Limb (tissue), 2 donors: ENCODE results near the gene CSMD2.

Source experiments
- DNase-seq, 2 donors: peaks; one replicate each; pipeline ENCODE4 v3.0.0-alpha.2; 2016; ENCODE audit errors: extremely low spot score in 2 of 2

CSMD2 gene

GRCh38 chr1:33763406-33763805 is 401.6 kb downstream of the CSMD2 start:
- DNase-seq = no peak

DNA sequence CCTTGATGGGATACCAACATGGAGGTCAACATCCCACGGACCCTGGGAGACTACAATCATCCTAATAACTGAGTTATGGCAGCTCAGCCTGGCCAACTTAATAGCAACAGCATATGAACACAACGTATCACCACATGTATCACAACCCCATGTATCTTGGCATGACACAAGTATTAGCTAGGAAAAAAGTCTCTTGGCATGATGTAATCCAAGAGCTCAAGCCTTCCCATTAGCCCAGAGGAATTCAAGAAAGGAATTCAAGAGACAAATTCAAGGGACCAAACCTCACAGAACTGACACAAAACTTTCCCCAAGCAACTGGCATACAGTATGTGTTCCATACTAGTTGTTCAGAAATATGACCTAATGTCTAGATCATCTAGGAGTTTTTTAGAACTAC is 402.1 kb downstream of the CSMD2 start:
- peak in 1 of 2 donors; percentile 4 for DNase-seq

GRCh38 chr1:33762109-33762830 is 402.8 kb downstream of the CSMD2 start:
- DNase-seq = peak; percentile 37 to 40

DNA sequence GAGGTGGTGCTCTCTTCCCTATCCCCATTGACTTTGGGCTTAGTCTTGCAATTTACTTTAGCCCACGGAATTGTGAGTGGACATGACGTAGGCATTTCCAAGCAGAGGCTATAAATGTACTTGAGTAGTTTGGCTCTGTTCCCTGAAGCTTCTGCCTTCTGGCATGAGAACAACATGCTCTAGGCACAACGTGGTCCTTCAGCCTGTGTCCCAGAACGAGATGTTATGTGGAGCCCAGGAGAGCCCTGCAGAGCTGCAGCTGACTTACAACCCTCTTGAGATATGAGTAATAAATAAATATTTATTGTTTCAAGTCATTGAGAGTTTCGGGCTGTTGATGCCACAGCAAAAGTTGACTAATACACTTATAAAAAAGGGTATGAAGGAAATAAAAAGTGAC is 406.3 kb downstream of the CSMD2 start:
- DNase-seq = no peak

DNA sequence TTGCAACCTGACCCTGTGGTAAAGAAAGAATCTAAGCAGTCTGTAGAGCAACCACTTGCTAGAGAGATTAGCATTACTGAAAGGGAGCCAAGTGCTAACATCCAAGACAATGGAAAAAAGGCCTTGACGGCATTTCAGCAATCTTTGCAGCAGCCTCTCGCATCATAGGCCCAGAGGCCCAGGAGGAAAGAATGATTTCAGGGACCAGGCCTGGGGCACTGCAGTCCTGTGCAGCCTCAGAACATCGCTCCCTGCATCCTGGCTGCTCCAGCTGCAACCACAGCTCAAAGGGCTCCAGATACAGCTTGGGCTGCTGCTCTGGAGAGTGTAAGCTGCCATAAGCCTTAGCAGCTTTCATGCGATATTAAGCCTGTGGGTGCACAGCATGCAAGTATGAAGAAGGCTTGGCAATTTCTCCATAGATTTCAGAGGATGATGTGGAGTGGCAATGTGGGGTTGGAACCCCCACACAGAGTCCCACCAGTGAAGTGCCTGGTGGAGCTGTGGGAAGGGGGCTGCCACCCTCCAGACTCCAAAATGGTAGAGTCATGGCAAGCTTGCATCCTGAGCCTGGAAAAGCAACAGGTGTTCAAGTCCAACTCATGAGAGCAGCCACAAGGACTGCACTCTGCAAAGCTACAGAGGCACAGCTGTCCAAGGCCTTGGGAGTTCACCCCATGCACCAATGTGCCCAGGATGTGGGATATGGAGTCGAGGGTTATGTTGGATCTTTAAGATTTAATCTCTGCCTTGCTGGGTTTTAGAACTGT is 411.8 kb downstream of the CSMD2 start:
- DNase-seq = no peak

- no peak for DNase-seq
These were observed 419.1 kb downstream of the CSMD2 start for GRCh38 chr1:33745942-33746341.

GRCh38 chr1:33743221-33743998 is 421.6 kb downstream of the CSMD2 start:
- no peak for DNase-seq

GRCh38 chr1:33742663-33743062 is 422.4 kb downstream of the CSMD2 start:
- DNase-seq = no peak

- no peak for DNase-seq
These were observed 423.3 kb downstream of the CSMD2 start for GRCh38 chr1:33741749-33742148.

DNA sequence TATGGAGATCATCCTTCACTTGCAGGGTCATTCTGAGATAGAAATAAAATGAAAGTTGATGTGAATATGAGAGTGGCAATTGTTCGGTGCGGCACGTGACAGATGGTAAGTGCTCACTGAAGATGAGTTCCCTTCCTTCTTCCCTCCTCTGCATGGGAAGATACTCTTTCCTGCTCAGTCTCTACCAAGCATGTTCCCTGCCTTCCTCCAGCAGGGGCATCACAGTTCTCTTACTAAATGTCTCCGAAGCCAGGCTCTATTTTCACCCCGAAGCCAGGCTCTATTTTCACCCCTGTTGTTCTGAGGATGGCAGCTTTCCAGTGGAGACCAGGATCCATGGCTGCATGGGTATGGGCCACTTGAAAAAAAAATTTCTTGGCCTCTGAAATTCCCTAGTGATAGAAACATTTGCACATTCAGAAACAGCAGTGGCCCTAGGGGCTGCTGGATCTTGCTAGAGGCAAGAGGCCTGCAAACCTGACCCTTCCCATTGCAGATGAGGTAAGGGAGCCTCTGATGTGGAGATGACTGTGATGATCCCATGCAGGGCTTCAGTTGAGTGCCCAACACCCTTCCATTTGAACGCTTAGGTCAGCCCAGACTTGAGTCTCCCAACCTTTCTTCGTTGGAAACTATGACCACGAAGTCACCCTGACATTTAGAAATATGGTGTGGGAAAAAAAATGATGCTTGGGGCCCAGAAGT is 424.8 kb downstream of the CSMD2 start:
- DNase-seq = no peak

DNA sequence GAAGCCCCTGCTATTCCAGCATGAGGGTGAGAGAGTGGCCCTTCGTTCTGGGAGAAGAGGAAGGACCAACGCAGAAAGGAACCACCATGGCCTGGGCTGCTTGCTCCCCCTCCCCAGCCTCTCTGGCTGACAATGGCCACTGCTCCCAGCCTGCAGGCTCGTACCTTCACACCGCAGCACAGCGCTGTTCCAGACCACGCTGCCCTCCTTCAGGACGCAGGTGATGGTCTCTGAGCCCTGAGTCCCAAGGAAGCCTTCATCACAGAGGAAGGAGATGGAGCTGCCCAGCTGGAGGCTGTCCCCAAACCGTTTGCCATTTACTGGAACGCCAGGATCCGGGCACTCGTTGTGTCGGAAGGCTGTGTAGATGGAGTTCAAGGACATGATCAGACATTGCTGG is 426.1 kb downstream of the CSMD2 start:
- no peak for DNase-seq

DNA sequence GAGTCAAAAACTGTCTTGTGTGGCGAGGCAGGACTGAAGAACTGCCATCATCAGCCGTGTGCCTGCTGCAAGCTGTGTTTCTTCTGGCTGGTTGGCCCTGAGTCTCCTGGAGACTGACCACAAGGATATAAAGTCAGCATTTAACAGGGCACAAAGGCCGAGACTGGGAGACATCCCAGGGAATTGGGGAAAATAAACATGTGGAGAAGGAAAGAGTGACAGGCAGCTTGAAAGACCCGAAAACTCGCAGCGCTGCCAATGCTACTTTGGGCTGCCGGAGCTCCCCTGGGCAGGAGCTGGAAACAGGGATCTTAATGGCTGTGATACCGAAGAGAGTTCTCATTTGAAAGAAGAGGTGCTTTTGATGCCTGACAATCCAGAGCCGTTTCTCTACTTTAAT is 426.5 kb downstream of the CSMD2 start:
- DNase-seq = no peak

GRCh38 chr1:33736496-33736895 is 428.5 kb downstream of the CSMD2 start:
- no peak for DNase-seq

GRCh38 chr1:33735624-33736023 is 429.4 kb downstream of the CSMD2 start:
- peak in 1 of 2 donors; percentile 13 for DNase-seq

- DNase-seq = no peak
These were observed 437.7 kb downstream of the CSMD2 start for GRCh38 chr1:33727310-33727709.

DNA sequence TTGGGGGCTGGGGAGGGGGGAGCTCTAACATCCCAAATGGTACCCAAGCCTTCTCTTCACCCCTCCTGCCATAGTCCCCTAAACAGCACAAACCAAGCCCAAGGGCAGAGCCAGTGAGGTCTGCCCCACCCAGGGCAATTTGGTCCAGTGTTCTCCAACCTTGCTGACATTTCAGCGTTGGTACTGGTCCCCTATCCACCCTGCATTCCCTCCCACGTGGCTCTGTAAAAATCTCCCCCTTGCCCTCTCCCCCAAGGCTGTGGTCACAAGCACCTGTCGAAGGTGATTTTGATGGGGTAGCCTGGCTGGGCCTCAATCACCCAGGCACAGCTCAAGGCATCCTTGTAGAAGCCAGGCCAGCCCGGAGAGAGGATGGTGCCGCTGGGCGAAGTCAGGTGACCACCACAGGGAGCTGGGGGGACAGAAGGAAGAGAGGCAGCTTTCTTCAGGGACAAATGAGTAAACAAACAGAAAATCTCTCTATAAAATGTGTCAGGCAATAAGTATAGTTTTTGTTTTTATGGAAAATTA is 438.7 kb downstream of the CSMD2 start:
- no peak for DNase-seq

DNA sequence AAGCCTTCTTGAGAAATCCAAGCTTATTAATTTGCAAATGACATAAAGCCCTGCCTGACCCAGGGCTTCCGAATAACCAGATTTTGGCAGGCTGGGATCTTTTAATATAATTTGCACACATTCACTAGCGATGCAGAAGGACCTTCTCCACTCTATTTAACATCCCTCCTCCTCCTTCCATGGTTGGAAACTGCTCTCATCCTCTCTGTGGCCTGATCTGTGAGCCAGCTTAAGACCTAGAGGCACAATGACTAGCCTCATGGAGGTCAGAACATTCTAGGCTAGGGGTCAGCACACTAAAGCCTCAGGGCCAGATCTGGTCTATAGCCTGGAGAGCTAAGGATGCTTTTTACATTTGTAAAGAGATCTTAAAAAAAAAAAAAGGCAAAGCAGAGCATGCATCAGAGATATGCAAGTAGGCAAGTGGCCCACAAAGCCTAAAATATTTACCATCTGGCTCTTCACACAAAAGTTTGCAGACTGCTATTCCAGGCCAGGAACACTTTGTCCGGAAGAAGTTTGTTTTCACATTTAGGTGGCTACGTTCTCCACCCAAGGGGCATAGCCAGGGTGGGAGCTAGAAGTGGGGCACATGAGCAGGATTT is 439.4 kb downstream of the CSMD2 start:
- no peak for DNase-seq

DNA sequence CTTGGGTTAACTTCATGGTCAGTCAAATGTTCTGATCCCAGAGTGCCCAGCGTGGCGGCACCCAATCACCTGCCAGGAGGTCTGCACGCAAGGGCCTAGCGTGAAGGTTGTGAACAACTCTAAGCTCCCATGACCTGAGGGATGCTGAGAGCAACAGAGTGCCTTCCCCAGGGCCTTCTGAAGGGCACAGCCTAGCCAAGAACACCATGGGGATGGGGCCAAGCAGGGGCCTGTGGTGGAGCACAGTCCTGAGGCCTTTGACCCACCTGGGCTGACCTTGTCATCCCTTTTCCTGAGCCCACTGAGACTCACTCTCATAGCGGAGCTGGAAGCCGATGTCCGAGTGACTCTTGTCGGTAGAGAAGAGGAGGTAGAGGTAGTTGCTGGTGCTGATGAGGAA is 440.0 kb downstream of the CSMD2 start:
- DNase-seq = no peak

GRCh38 chr1:33724348-33724747 is 440.7 kb downstream of the CSMD2 start:
- no peak for DNase-seq

- DNase-seq = no peak
These were observed 441.8 kb downstream of the CSMD2 start for GRCh38 chr1:33723251-33723650.

DNA sequence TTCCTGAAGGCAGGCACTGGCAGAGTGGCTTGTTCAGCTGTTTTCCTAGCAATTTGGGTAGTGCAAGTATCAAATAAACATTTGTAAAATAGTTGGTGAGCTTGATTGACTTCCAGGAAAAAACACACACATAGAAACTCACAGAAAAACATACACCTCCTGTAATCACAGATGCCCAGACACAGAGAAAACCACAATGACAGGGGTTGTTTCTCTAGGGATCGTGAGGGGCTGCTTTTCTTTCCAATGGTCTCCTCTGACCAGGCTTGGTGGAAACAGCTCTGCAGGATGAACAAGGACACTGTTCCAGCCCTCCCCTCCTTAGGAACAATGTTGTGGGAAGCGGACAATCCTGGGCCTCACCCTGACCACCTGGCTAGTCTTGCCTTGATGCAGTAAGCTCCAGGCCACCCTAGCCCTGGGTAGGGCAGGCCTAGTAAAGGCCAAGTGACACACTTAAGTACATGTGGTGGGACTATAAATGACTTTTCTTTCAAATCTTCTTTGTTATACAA is 443.7 kb downstream of the CSMD2 start:
- DNase-seq = no peak
